Measurements from ENCODE around the gene EIF2S3. TPM values are rescaled to one million over a fixed set of nuclear protein-coding genes. Genes with fewer than 3 reads are reported as not detected.

EIF2S3 gene
- total RNA-seq, 1 donor from 2014 or later, result 315 TPM

DNA sequence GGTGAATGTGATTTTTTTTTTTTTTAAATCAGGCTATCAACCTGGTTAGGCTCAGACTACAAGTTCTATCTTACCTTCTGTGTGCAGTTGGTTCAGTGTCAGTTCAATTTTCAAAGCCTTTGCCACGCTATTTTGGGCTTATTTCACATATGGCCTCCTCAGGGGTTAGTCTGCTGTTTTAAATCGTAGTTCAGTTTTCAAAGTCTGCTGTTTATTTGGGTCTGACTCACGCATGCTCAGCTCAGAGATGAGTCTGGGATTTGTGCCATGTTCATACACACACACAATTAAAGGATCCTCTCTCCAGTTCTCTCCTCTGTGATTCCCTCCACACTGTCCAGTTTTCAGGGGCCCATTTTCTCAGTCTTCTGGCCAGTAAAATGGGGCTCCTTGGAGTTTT, 62.5 kb downstream of the EIF2S3 start:
- FAIRE-seq (no peak), DNase-seq (ENCODE audit: low read depth) (peak; percentile 31)

DNA sequence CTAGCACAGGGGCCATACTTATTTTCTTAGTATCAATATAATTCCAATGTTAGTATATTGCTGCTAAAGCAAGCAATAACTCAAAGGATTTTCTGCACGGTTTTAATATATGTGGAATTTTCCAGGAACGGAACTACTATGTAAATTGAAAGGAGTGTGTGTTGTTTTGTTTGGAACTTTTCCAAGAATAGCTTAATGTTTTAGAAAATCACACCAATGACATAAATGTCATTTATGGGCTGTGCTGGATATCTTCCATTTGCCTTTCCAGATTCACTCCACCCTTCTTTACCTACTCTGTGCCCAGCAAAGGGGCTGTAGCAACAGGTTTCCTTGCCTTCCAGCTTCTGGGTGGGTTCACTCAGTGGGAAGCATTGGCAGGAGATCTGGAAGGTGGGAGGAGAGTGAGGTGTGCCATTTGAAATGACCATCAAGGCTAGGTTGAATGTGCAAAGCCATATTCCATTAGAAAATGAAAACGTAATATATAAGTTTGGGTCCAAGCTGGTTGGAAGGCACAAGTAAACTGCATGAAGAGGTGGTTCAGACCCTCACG, 69.6 kb downstream of the EIF2S3 start:
- FAIRE-seq (no peak), DNase-seq (ENCODE audit: low read depth) (no peak)
- Histone ChIP-seq H3K27me3 (ENCODE audit: control insufficient read depth, insufficient read depth, low read length) (no peaks in the 10 kb centered on the region), H3K4me3 (ENCODE audit: low read depth, low read length) (no peak overlapping the region), H3K36me3 (ENCODE audit: control insufficient read depth, insufficient read depth, low read length) (no peaks in the 10 kb centered on the region)
- TF ChIP-seq, protein P1, sequence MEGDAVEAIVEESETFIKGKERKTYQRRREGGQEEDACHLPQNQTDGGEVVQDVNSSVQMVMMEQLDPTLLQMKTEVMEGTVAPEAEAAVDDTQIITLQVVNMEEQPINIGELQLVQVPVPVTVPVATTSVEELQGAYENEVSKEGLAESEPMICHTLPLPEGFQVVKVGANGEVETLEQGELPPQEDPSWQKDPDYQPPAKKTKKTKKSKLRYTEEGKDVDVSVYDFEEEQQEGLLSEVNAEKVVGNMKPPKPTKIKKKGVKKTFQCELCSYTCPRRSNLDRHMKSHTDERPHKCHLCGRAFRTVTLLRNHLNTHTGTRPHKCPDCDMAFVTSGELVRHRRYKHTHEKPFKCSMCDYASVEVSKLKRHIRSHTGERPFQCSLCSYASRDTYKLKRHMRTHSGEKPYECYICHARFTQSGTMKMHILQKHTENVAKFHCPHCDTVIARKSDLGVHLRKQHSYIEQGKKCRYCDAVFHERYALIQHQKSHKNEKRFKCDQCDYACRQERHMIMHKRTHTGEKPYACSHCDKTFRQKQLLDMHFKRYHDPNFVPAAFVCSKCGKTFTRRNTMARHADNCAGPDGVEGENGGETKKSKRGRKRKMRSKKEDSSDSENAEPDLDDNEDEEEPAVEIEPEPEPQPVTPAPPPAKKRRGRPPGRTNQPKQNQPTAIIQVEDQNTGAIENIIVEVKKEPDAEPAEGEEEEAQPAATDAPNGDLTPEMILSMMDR (IDR thresholded peaks at IDR 0.05; ENCODE audit: insufficient read depth, low read length, severe bottlenecking), result no peak

More for the DNA sequence above, 62.5 kb downstream of the EIF2S3 start:
- Histone ChIP-seq H3K27me3 (ENCODE audit: control insufficient read depth, insufficient read depth, low read length) (no peaks in the 10 kb centered on the region), H3K36me3 (ENCODE audit: control insufficient read depth, insufficient read depth, low read length) (no peaks in the 10 kb centered on the region), H3K4me3 (ENCODE audit: low read depth, low read length) (no peak overlapping the region)
- TF ChIP-seq, protein P1 (IDR thresholded peaks at IDR 0.05; ENCODE audit: insufficient read depth, low read length, severe bottlenecking), result no peak

DNA sequence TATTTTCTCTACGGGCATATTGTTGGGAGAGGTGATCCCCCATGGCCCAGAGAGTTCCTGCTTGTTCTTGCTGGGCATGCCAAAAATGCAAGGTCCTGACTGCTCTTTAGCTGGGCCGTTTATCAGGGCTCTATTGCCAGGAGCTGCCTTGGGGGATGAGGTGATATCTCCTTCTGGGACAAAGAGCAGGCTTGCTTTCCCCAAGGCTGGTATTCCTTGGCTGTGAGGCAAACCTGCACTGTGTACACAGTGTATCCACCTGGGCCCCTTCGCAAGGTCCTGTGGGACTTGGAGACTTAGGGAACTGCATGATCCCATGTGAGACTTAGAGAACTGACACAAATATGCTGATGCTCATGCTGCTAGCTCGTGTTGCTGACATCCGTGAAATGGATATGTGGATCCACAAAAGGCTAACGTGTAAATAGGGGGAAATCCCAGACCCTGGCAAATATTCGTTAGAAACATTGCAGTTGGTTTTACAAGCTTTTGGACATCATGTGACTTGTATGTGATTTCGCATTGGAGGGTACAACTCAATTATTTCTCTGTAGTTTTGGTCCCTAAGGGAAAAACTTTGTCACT, 70.4 kb downstream of the EIF2S3 start:
- Histone ChIP-seq H3K36me3 (ENCODE audit: control insufficient read depth, insufficient read depth, low read length) (no peaks in the 10 kb centered on the region), H3K4me3 (ENCODE audit: low read depth, low read length) (no peak overlapping the region), H3K27me3 (ENCODE audit: control insufficient read depth, insufficient read depth, low read length) (no peaks in the 10 kb centered on the region)
- DNase-seq (ENCODE audit: low read depth), result no peak
- TF ChIP-seq, protein P1 (IDR thresholded peaks at IDR 0.05; ENCODE audit: insufficient read depth, low read length, severe bottlenecking), result no peak
- FAIRE-seq, result peak; percentile 18

Other genes starting within 250 kb of the EIF2S3 start
- 6.0 and 7.4 TPM in 2 replicates for gene APOO, start 147.0 kb upstream of the EIF2S3 start, total RNA-seq
- gene CXorf58, start 146.9 kb upstream of the EIF2S3 start, total RNA-seq, result not detected in 2 replicates
- gene KLHL15, start 27.8 kb upstream of the EIF2S3 start, total RNA-seq, result 4.0 and 6.1 TPM in 2 replicates
- 30.8 and 37.8 TPM in 2 replicates for gene ZFX, start 94.8 kb downstream of the EIF2S3 start, total RNA-seq

All from bronchial epithelial cell (primary cell).